PC-9 (cell line): ENCODE data around the gene ZBTB43. TPM values are rescaled to one million over a fixed set of nuclear protein-coding genes. Genes with fewer than 3 reads are reported as not detected.
"Not testable (repeated sequence)": the region's sequence is repeated elsewhere in the genome, so short reads cannot be mapped to it uniquely, and the experiment has no call there.

ENCODE experiments used
- BruUV-seq: library from RNA; stranded (reverse); fragments of 400-500 nt; replicated peaks from 2 replicates; lab custom pipeline; 2021; lab: Mats Ljungman, UMichigan
- CTCF ChIA-PET: fragments of 300-600 bp; sonication (Branson Sonifier 250); formaldehyde crosslinking; loops from one replicate; lab custom pipeline; 2022; ENCODE audit warnings: antibody characterized with exemption; lab: Charles Lee
- POLR2A ChIA-PET: fragments of 300-600 bp; sonication (Branson Sonifier 250); formaldehyde crosslinking; loops from one replicate; lab custom pipeline; 2022; ENCODE audit warnings: antibody characterized with exemption; ENCODE audit not compliant: unreplicated experiment; lab: Charles Lee
- DNase-seq, 2 experiments: peaks; one replicate each; pipeline versions ENCODE4 v3.0.0 to v3.0.0-alpha.2; 2015 to 2022; ENCODE audit warnings: mixed read lengths in 1 of 2
- H2AFZ ChIP-seq: fragments of 200-600 bp; sonication (generic); 2 replicates; pipeline ENCODE4 v1.8.1; 2017; ENCODE audit warnings: antibody characterized with exemption
- H3F3A ChIP-seq: fragments of 200-600 bp; sonication (generic); 2 replicates; pipeline ENCODE4 v1.8.1; 2017; ENCODE audit warnings: antibody characterized with exemption, mild to moderate bottlenecking, low read depth; ENCODE audit not compliant: insufficient read depth
- H3K27ac ChIP-seq: fragments of 200-600 bp; sonication (generic); 2 replicates; pipeline ENCODE4 v1.6.1; 2016; ENCODE audit warnings: mixed run types
- H3K27me3 ChIP-seq: fragments of 200-600 bp; sonication (generic); 2 replicates; pipeline ENCODE4 v1.6.1; 2016; ENCODE audit warnings: low read depth, mixed run types; ENCODE audit not compliant: insufficient read depth
- H3K36me3 ChIP-seq: fragments of 200-600 bp; sonication (generic); 2 replicates; pipeline ENCODE4 v1.6.1; 2016; ENCODE audit warnings: low read depth, mixed run types
- H3K4me1 ChIP-seq: fragments of 200-600 bp; sonication (generic); replicated peaks from 2 replicates; pipeline ENCODE4 v1.6.1; 2016; ENCODE audit warnings: mixed run types; ENCODE audit not compliant: insufficient read depth
- H3K4me2 ChIP-seq: fragments of 200-600 bp; sonication (generic); 2 replicates; pipeline ENCODE4 v1.6.1; 2017; ENCODE audit warnings: mixed run types
- H3K4me3 ChIP-seq: fragments of 200-600 bp; sonication (generic); 2 replicates; pipeline ENCODE4 v1.6.1; 2016; ENCODE audit warnings: mixed run types
- H3K79me2 ChIP-seq: fragments of 200-600 bp; sonication (generic); 2 replicates; pipeline ENCODE4 v1.6.1; 2017; ENCODE audit warnings: low read depth, mixed run types
- H3K9me2 ChIP-seq: fragments of 200-600 bp; sonication (generic); 2 replicates; pipeline ENCODE4 v1.8.1; 2017; ENCODE audit warnings: mild to moderate bottlenecking; ENCODE audit not compliant: insufficient read depth
- H3K9me3 ChIP-seq: fragments of 200-600 bp; sonication (generic); 2 replicates; pipeline ENCODE4 v1.8.1; 2016; ENCODE audit warnings: low read depth; ENCODE audit not compliant: insufficient read depth
- H4K20me1 ChIP-seq: fragments of 200-600 bp; sonication (generic); 2 replicates; pipeline ENCODE4 v1.8.1; 2017; ENCODE audit not compliant: insufficient read depth
- CTCF ChIP-seq: fragments of 200-600 bp; sonication (generic); conservative IDR thresholded peaks from 2 replicates; pipeline ENCODE4 v1.6.1; 2017; ENCODE audit warnings: mixed run types, antibody characterized with exemption, mild to moderate bottlenecking, moderate library complexity
- EZH2 ChIP-seq: fragments of 200-600 bp; sonication (generic); IDR thresholded peaks from 2 replicates; pipeline ENCODE4 v1.8.0; 2017; ENCODE audit warnings: antibody characterized with exemption, low read depth
- intact Hi-C: fragments of 100-400 bp; cut with micrococcal nuclease; formaldehyde crosslinking; loops from one replicate; pipeline ENCODE4 v1.10.0; 2022; ENCODE audit not compliant: unreplicated experiment
- total RNA-seq: library from RNA; stranded (reverse); gene quantifications from 2 replicates; pipeline ENCODE4 v1.2.3, GENCODE V29; 2021

Gene ZBTB43
- total RNA-seq, 1 experiment from 2014 or later, result 18.4 TPM

- no peaks in the 10 kb centered on the region for H4K20me1 ChIP-seq
- no peak overlapping the region for H2AFZ ChIP-seq
- DNase-seq, result no peak
- H3K79me2 ChIP-seq, result no peaks in the 10 kb centered on the region
- intact Hi-C loops, result no loop called here
- H3K4me1 ChIP-seq, result peaks cover 13% of the 10 kb centered on the region
- no peak overlapping the region for H3K4me2 ChIP-seq
- no TSS peak for BruUV-seq
- H3K4me3 ChIP-seq, result no peak overlapping the region
- ChIA-PET POLR2A (interaction anchor here (0.7 kb wide), 1 partner anchor 253 kb away, joined by 3 read pairs; no protein-coding TSS in a partner anchor), CTCF (interaction anchor here (1.1 kb wide), 1 partner anchor 78 kb away, joined by 3 read pairs; no protein-coding TSS in a partner anchor)
- H3K27me3 ChIP-seq, result no peaks in the 10 kb centered on the region
- no peaks in the 10 kb centered on the region for H3K9me3 ChIP-seq
- no peak for TF ChIP-seq CTCF
- TF ChIP-seq EZH2, result no peak
- no peaks in the 10 kb centered on the region for H3K36me3 ChIP-seq
- H3K27ac ChIP-seq, result no peak overlapping the region
- no peaks in the 10 kb centered on the region for H3F3A ChIP-seq
- H3K9me2 ChIP-seq, result no peaks in the 10 kb centered on the region
Observed at GRCh38 chr9:126784401-126784800, 20.4 kb upstream of the ZBTB43 start.

GRCh38 chr9:126784841-126785240 lies 20.0 kb upstream of the ZBTB43 start:
- H3K27ac ChIP-seq, H3F3A ChIP-seq, H3K9me2 ChIP-seq, POLR2A ChIA-PET, H3K36me3 ChIP-seq, H3K27me3 ChIP-seq, H3K9me3 ChIP-seq, H4K20me1 ChIP-seq, H3K4me3 ChIP-seq, H2AFZ ChIP-seq, H3K79me2 ChIP-seq, intact Hi-C loops, DNase-seq, H3K4me2 ChIP-seq, BruUV-seq: not testable (repeated sequence)
- H3K4me1 ChIP-seq, result peaks cover 13% of the 10 kb centered on the region
- CTCF ChIA-PET, result interaction anchor here (1.1 kb wide), 1 partner anchor 78 kb away, joined by 3 read pairs; no protein-coding TSS in a partner anchor

- no peaks in the 10 kb centered on the region for H3K9me2 ChIP-seq
- no TSS peak for BruUV-seq
- H3K9me3 ChIP-seq, result no peaks in the 10 kb centered on the region
- no peak for DNase-seq
- intact Hi-C loops, result no loop called here
- no peaks in the 10 kb centered on the region for H3K36me3 ChIP-seq
- peak overlapping the region; percentile 39 for H3K27ac ChIP-seq
- H3K79me2 ChIP-seq, result no peaks in the 10 kb centered on the region
- peaks cover 39% of the 10 kb centered on the region for H3K4me1 ChIP-seq
- no peak overlapping the region for H2AFZ ChIP-seq
- peaks cover 27% of the 10 kb centered on the region for H3F3A ChIP-seq
- TF ChIP-seq CTCF, result no peak
- no peak for TF ChIP-seq EZH2
- CTCF ChIA-PET, result interaction anchor here (0.6 to 1.3 kb wide), 2 partner anchors 82 to 307 kb away, joined by 3 to 6 read pairs; no protein-coding TSS in a partner anchor
- H4K20me1 ChIP-seq, result no peaks in the 10 kb centered on the region
- H3K4me3 ChIP-seq, result no peak overlapping the region
- H3K4me2 ChIP-seq, result peak overlapping the region; percentile 57; the same call in 1 of the 2 replicates
- no peaks in the 10 kb centered on the region for H3K27me3 ChIP-seq
- POLR2A ChIA-PET, result no interaction called here
Observed at GRCh38 chr9:126788046-126788445, 16.8 kb upstream of the ZBTB43 start.
